Prostate gland (tissue), 2 donors: ENCODE results near the gene KITLG.

Source experiments
- POLR2A ChIP-seq: fragments of 450-650 bp; IDR thresholded peaks from one replicate; pipeline ENCODE4 v1.6.1; 2016; ENCODE audit warnings: antibody characterized with exemption, mild to moderate bottlenecking
- POLR2AphosphoS5 ChIP-seq: sonication (generic); formaldehyde crosslinking; IDR thresholded peaks from one replicate; pipeline ENCODE4 v1.6.1; 2017; ENCODE audit warnings: antibody characterized with exemption
- TF ChIP-seq, protein P1 (sequence below), 4 experiments: fragments of 200-600 bp in 2 of 4; fragments of 450-650 bp in 2 of 4; sonication (generic) in 2 of 4; IDR thresholded peaks; 1 replicate in 3 of 4; 2 replicates in 1 of 4; pipeline ENCODE4 v1.5.1; 2016 to 2019; ENCODE audit warnings: antibody characterized with exemption in 4 of 4, mild to moderate bottlenecking in 2 of 4, moderate library complexity in 2 of 4

DNA sequence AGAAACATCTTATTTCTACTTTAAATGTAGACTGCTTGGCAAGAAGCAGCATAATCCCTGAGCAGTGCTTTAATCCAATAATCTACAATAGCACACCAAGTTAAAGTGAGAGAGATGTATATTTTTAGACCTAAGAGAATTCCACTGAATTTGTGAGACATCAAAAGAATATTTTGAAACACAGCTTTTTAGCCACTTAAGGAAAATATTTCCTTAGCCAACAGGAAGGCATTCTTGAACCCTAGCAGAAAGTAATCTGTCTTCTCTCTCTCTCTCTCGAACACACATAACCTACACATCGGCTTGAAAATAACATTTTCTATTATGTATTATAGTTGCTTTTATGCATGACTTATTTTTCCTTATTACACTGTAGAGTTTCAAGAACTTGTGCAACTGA lies 34.0 kb downstream of the KITLG start:
- TF ChIP-seq, protein P1, sequence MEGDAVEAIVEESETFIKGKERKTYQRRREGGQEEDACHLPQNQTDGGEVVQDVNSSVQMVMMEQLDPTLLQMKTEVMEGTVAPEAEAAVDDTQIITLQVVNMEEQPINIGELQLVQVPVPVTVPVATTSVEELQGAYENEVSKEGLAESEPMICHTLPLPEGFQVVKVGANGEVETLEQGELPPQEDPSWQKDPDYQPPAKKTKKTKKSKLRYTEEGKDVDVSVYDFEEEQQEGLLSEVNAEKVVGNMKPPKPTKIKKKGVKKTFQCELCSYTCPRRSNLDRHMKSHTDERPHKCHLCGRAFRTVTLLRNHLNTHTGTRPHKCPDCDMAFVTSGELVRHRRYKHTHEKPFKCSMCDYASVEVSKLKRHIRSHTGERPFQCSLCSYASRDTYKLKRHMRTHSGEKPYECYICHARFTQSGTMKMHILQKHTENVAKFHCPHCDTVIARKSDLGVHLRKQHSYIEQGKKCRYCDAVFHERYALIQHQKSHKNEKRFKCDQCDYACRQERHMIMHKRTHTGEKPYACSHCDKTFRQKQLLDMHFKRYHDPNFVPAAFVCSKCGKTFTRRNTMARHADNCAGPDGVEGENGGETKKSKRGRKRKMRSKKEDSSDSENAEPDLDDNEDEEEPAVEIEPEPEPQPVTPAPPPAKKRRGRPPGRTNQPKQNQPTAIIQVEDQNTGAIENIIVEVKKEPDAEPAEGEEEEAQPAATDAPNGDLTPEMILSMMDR (IDR thresholded peaks at IDR 0.05) = no peak
- TF ChIP-seq POLR2A (no peak), POLR2AphosphoS5 (no peak)
